ENCODE measurements around the gene TMEM239. TPM values are rescaled to one million over a fixed set of nuclear protein-coding genes. Genes with fewer than 3 reads are reported as not detected.

The TMEM239 gene
- total RNA-seq, 2 donors from 2014 or later: not detected

DNA sequence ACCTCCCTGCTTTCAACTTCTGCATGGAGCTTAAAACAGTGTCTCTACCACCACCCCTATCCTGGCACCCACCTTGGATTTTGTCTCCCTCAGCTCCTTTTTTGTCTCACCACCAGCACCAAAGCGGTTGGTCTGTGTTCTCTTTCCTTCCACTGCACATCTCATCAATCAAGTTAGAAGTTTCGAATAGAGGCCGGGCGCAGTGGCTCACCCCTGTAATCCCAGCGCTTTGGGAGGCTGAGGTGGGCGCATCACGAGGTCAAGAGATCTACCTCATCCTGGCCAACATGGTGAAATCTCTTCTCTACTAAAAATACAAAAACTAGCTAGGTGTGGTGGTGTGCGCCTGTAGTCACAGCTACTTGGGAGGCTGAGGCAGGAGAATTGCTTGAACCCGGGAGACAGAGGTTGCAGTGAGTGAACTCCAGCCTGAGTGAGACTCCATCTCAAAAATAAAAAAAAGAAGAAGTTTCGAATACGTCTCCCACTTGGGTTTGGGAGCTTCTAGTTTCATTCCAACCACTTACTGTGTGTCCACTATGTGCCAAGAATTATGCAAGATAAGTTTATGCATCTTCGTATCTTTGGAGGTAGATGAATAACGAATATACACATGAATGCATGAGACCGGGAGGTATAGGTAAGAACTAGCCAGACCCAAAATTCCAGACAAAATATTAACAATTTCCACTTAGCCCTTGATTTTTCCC is 18.4 kb downstream of the TMEM239 start:
- Mint-ChIP-seq H3K36me3 (peaks cover 5% of the 10 kb centered on the region in 2 donors), H3K27ac (no peak overlapping the region), H3K9me3 (peaks cover 0 to 3% of the 10 kb centered on the region in 2 donors)
- no peak for DNase-seq (ENCODE audit: low spot score in 2 of 2)
- no peak for ATAC-seq

DNA sequence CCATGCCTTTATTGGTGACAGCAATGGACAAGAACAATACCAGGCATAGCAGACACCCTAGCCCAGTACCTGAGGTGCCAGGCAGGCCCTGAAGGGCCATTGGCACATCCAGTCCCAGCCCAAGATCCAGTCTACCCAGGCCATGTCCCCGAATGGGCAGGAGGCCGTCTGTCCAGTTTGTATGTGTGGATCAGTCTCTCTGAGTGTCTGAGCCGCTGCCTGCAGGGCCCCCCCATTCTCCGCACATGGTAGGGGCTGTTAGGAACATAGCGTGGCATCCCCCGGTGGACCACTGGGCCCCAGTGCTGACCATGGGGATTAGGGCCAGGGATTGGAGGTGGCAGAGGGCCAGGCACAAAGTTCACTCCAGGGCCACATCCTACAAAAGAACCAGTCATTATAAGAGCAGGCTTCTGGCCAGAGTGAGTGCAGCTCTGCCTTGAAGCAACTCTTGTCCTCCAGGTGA is 19.2 kb downstream of the TMEM239 start:
- Mint-ChIP-seq H3K27ac (no peak overlapping the region), H3K9me3 (peaks cover 0 to 3% of the 10 kb centered on the region in 2 donors), H3K36me3 (peaks cover 7% of the 10 kb centered on the region in 2 donors)
- ATAC-seq: no peak
- no peak for DNase-seq (ENCODE audit: low spot score in 2 of 2)

- Mint-ChIP-seq H3K36me3 (peaks cover 7 to 10% of the 10 kb centered on the region in 2 donors), H3K27ac (no peak overlapping the region), H3K9me3 (peaks cover 0 to 3% of the 10 kb centered on the region in 2 donors)
- no peak for DNase-seq (ENCODE audit: low spot score in 2 of 2)
- ATAC-seq: no peak
Measured at GRCh38 chr20:2836035-2836434, 19.9 kb downstream of the TMEM239 start.

- Mint-ChIP-seq H3K36me3 (peaks cover 7 to 16% of the 10 kb centered on the region in 2 donors), H3K9me3 (peaks cover 0 to 3% of the 10 kb centered on the region in 2 donors), H3K27ac (peak overlapping the region in 1 of 2 donors; percentile 11)
- DNase-seq (ENCODE audit: low spot score in 2 of 2): no peak
- ATAC-seq: no peak
Measured at GRCh38 chr20:2837221-2837960, 21.2 kb downstream of the TMEM239 start.

GRCh38 chr20:2838170-2838797 is 22.1 kb downstream of the TMEM239 start:
- Mint-ChIP-seq H3K27ac (peak overlapping the region; percentile 11 to 30), H3K36me3 (peaks cover 7 to 16% of the 10 kb centered on the region in 2 donors), H3K9me3 (peaks cover 0 to 3% of the 10 kb centered on the region in 2 donors)
- ATAC-seq (no peak), DNase-seq (ENCODE audit: low spot score in 2 of 2) (no peak)

DNA sequence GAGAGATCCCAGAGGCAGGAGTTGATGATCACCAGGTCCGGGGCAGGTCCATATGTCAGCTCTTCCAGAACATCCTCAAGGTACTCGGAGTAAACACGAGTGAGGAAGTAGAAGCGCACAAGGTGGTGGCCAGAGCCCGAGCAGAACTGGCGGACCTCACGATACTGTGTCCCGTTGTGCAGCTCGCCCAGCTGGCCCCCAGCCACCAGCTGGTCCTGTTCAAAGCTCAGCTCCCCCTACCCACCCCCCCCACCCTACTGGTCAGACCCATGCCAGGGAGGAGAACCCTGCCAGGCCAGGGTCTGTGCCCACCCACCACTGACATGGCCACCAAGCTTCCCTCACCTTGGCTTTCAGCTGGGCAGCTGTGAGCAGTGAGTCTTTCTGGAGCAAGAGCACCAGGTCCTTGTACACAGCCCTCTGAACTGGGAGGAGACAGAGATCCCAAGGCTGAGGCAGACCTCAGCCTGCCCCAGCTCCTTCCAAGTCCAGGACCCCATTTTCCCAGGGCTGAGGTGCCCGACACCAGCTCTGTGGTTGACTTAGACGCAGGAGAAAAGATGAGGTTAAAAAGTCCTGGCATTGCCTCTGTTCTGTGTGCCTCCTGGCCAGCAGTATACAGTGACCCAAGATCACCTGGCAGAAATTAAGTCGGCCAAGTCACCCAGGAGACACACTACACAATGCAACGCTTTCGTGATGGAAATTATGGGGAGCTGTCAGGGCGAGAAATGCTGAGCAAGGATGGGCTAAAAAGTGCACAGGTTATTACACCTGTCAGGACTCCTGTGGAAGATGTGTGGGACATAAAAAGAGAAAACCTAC is 22.9 kb downstream of the TMEM239 start:
- H3K36me3 Mint-ChIP-seq: peaks cover 7 to 16% of the 10 kb centered on the region in 2 donors
- H3K9me3 Mint-ChIP-seq: peaks cover 0 to 3% of the 10 kb centered on the region in 2 donors
- DNase-seq (ENCODE audit: low spot score in 2 of 2): no peak
- no peak for ATAC-seq
- H3K27ac Mint-ChIP-seq: peak overlapping the region; percentile 70 to 81

GRCh38 chr20:2839732-2840137 is 23.6 kb downstream of the TMEM239 start:
- H3K9me3 Mint-ChIP-seq: peaks cover 0 to 3% of the 10 kb centered on the region in 2 donors
- peaks cover 7 to 16% of the 10 kb centered on the region in 2 donors for H3K36me3 Mint-ChIP-seq
- peak overlapping the region in 1 of 2 donors; percentile 81 for H3K27ac Mint-ChIP-seq
- DNase-seq (ENCODE audit: low spot score in 2 of 2): no peak
- no peak for ATAC-seq

DNA sequence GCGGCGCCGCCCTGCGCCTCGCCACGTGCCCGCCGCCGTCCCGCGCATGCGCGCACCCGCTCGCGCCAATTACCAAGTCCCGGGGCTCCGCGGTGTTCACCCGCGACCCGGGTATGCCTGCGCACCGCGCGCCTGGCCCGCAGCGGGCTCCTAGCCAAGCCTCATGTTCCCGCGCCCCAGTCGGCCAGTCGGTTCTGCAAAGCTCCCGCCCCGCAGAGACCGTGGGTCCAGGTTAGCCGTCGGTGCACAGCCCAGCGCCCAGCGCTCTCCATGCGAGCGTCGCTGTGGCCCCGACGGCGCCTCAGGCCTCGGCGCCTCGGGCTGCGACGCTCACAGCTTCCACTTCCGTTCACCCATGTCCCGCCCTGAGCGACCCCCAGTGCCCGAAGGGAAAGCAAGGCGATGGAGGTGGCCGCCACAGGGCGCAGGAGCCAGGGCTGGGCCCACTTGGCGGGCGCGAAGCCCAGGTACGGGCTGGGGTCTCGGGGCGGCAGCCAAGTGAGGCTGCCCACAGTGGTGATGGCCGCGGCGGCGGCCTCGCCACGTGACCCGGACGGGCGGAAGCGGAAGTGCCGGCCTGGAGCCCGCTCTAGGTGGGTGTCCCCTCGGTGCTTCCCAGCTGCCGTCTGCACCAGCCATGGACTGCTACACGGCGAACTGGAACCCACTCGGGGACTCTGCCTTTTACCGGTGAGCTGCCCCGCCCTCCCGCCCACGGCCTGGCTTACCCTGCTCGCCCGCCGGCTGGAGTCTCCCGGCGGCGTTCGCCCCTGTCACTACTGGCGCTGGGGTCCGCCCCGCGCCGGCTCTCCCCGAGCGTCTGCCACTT is 24.2 kb downstream of the TMEM239 start, which contains the start of the genes PCED1A and VPS16:
PCED1A (minus strand) TSS at position 518 of the 829 bp plus-strand sequence. CDS start 743 bp downstream, outside the sequence.
VPS16 (plus strand) TSS at position 608 of the 829 bp plus-strand sequence; CDS start at position 638, 30 bp downstream.
- Mint-ChIP-seq H3K9me3 (peaks cover 0 to 3% of the 10 kb centered on the region in 2 donors), H3K36me3 (peaks cover 7 to 16% of the 10 kb centered on the region in 2 donors), H3K27ac (peak within 1 kb of the TSS; percentile 81 to 92)
- DNase-seq (ENCODE audit: low spot score in 2 of 2) (peak; percentile 91), ATAC-seq (peak; percentile 97 to 99)

GRCh38 chr20:2840967-2841531 is 24.9 kb downstream of the TMEM239 start:
- H3K36me3 Mint-ChIP-seq: peaks cover 7 to 16% of the 10 kb centered on the region in 2 donors
- ATAC-seq (peak; percentile 33 to 43), DNase-seq (ENCODE audit: low spot score in 2 of 2) (peak; percentile 46 to 76)
- H3K27ac Mint-ChIP-seq: peak overlapping the region; percentile 48 to 81
- peaks cover 0 to 3% of the 10 kb centered on the region in 2 donors for H3K9me3 Mint-ChIP-seq

- peak in 1 of 2 donors; percentile 47 for ATAC-seq
- no peak overlapping the region for H3K27ac Mint-ChIP-seq
- no peak for DNase-seq (ENCODE audit: low spot score in 2 of 2)
- H3K36me3 Mint-ChIP-seq: peaks cover 0 to 8% of the 10 kb centered on the region in 2 donors
- H3K9me3 Mint-ChIP-seq: no peaks in the 10 kb centered on the region
Measured at GRCh38 chr20:2845607-2846006, 29.4 kb downstream of the TMEM239 start.

GRCh38 chr20:2846698-2847097 is 30.5 kb downstream of the TMEM239 start:
- DNase-seq (ENCODE audit: low spot score in 2 of 2) (no peak), ATAC-seq (no peak)
- no peaks in the 10 kb centered on the region for H3K9me3 Mint-ChIP-seq
- no peaks in the 10 kb centered on the region for H3K36me3 Mint-ChIP-seq
- H3K27ac Mint-ChIP-seq: no peak overlapping the region

DNA sequence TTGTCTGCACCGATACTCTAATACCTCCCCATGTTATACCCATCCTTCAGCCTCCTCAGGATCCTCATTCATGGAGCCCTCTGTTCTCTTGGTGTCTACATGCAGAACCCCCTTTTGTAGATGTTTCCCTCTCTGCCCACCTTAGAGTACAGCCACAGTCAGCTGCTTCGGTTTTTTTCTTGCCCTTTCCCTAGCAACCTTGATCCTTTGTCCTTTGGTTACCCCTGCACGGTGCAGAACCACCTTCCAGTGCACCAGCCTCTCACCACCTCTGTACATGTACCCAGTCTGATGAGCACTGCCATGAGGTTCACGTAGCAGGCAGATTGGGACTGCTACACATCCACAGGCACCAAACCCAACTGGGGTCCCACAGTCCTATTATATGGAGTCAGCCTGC is 31.6 kb downstream of the TMEM239 start:
- Mint-ChIP-seq H3K9me3 (no peaks in the 10 kb centered on the region), H3K36me3 (no peaks in the 10 kb centered on the region), H3K27ac (no peak overlapping the region)
- ATAC-seq (no peak), DNase-seq (ENCODE audit: low spot score in 2 of 2) (no peak)

- ATAC-seq (peak; percentile 25 to 75), DNase-seq (ENCODE audit: low spot score in 2 of 2) (no peak)
- Mint-ChIP-seq H3K36me3 (no peaks in the 10 kb centered on the region), H3K9me3 (no peaks in the 10 kb centered on the region), H3K27ac (no peak overlapping the region)
Measured at GRCh38 chr20:2849529-2849928, 33.4 kb downstream of the TMEM239 start.

GRCh38 chr20:2851086-2851485 is 34.9 kb downstream of the TMEM239 start:
- ATAC-seq (no peak), DNase-seq (ENCODE audit: low spot score in 2 of 2) (no peak)
- no peak overlapping the region for H3K27ac Mint-ChIP-seq
- H3K9me3 Mint-ChIP-seq: no peaks in the 10 kb centered on the region
- H3K36me3 Mint-ChIP-seq: no peaks in the 10 kb centered on the region

DNA sequence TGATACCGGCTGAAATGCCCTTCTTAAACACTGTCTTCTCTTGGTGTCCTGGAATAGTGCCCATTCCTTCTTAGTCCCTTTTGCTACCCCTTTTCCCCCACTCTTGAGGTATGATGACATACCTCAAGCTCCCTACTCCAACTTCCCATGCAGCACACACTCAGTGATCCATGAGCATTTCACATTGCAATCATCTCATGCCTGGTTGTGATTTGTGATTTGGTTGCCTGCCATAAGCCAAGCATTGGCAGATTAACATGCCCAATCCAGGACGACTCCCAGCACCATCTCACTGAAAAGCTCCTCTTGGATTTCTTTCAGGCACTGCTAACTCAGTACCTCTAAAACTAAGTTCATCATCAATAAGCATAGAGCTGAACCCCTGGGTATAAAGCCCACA is 42.4 kb downstream of the TMEM239 start:
- Mint-ChIP-seq H3K27ac (no peak overlapping the region), H3K36me3 (no peaks in the 10 kb centered on the region), H3K9me3 (no peaks in the 10 kb centered on the region)
- ATAC-seq (no peak), DNase-seq (ENCODE audit: low spot score in 2 of 2) (no peak)
